ENCODE data around the gene CCDC148.

CCDC148 gene

DNA sequence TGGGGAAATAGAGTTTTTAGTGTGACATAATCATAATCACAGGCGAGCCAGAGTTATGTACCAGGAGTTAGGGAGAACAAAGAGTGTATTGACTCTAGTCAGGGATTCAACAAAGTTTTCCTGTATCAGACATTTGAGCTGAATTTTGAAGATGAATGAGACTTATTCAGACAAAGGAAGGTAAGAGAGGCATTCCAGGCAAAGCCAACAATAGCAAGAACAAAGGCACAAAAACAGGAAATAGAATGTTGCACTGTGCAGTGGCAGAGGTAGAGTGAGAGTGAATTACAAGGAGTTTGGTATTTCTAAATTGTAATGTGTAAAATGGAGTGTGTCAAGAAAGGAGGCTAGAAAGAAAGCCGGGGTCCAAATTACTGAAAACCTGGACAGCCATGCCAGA lies 156.2 kb downstream of the CCDC148 start:
- Histone ChIP-seq H3K27me3 (ENCODE audit: control insufficient read depth, insufficient read depth, low read length) (no peaks in the 10 kb centered on the region), H2AFZ (no peak overlapping the region), H3K4me2 (ENCODE audit: low read length) (no peak overlapping the region), H3K9me3 (ENCODE audit: control insufficient read depth, low read length) (no peaks in the 10 kb centered on the region), H3K4me1 (no peaks in the 10 kb centered on the region), H3K9ac (no peak overlapping the region), H3K79me2 (no peaks in the 10 kb centered on the region), H3K36me3 (ENCODE audit: control insufficient read depth, insufficient read depth, low read length) (no peaks in the 10 kb centered on the region), H3K4me3 (ENCODE audit: low read depth, low read length) (no peak overlapping the region), H3K27ac (no peak overlapping the region)
- TF ChIP-seq, protein P1, sequence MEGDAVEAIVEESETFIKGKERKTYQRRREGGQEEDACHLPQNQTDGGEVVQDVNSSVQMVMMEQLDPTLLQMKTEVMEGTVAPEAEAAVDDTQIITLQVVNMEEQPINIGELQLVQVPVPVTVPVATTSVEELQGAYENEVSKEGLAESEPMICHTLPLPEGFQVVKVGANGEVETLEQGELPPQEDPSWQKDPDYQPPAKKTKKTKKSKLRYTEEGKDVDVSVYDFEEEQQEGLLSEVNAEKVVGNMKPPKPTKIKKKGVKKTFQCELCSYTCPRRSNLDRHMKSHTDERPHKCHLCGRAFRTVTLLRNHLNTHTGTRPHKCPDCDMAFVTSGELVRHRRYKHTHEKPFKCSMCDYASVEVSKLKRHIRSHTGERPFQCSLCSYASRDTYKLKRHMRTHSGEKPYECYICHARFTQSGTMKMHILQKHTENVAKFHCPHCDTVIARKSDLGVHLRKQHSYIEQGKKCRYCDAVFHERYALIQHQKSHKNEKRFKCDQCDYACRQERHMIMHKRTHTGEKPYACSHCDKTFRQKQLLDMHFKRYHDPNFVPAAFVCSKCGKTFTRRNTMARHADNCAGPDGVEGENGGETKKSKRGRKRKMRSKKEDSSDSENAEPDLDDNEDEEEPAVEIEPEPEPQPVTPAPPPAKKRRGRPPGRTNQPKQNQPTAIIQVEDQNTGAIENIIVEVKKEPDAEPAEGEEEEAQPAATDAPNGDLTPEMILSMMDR (IDR thresholded peaks at IDR 0.05) = no peak

DNA sequence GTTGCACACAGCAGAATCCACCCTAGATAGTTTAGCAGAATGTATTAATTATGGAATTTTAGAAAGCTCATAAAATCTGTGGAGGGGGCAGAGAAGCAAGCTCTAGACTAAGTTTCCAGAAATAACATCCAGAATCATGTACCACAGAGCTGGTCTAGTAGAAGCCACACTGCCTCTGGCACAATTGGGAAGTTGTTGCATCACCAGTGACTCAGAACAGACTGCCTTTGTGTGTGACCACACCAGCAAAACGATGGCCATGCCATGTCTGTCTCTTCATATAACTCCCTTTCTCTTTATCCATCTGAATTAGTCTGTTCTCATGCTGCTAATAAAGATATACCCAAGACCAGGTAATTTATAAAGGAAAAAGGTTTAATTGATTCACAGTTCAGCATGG lies 158.9 kb downstream of the CCDC148 start:
- H3K4me1 ChIP-seq = no peaks in the 10 kb centered on the region
- H3K4me3 ChIP-seq (ENCODE audit: low read depth, low read length) = no peak overlapping the region
- H3K9me3 ChIP-seq (ENCODE audit: control insufficient read depth, low read length) = no peaks in the 10 kb centered on the region
- H3K27ac ChIP-seq = no peak overlapping the region
- H3K4me2 ChIP-seq (ENCODE audit: low read length) = no peak overlapping the region
- no peak overlapping the region for H2AFZ ChIP-seq
- H3K79me2 ChIP-seq = no peaks in the 10 kb centered on the region
- no peaks in the 10 kb centered on the region for H3K27me3 ChIP-seq (ENCODE audit: control insufficient read depth, insufficient read depth, low read length)
- no peaks in the 10 kb centered on the region for H3K36me3 ChIP-seq (ENCODE audit: control insufficient read depth, insufficient read depth, low read length)
- TF ChIP-seq, protein P1 (IDR thresholded peaks at IDR 0.05) = no peak
- no peak overlapping the region for H3K9ac ChIP-seq

DNA sequence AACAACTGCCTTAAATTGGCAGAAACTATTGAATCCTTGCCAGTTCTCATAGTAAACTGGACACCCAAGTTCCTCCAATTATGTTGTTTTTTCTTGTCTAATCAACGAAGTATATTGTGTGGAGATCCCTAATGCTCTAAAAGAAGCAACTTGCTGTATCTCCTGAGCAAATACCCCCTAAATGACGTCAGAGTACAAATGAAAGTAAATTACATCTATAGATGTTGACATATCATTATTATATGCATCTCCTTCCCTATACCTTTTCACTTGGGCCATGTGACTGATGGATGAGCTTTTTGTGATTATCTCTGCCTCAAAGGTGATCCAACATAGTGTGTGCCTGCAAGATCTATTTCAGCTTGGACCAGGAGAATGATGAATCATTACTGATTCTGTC lies 159.4 kb downstream of the CCDC148 start:
- no peaks in the 10 kb centered on the region for H3K27me3 ChIP-seq (ENCODE audit: control insufficient read depth, insufficient read depth, low read length)
- no peaks in the 10 kb centered on the region for H3K79me2 ChIP-seq
- no peak overlapping the region for H3K4me2 ChIP-seq (ENCODE audit: low read length)
- no peaks in the 10 kb centered on the region for H3K4me1 ChIP-seq
- no peak overlapping the region for H2AFZ ChIP-seq
- no peak overlapping the region for H3K27ac ChIP-seq
- H3K9me3 ChIP-seq (ENCODE audit: control insufficient read depth, low read length) = no peaks in the 10 kb centered on the region
- no peaks in the 10 kb centered on the region for H3K36me3 ChIP-seq (ENCODE audit: control insufficient read depth, insufficient read depth, low read length)
- H3K4me3 ChIP-seq (ENCODE audit: low read depth, low read length) = no peak overlapping the region
- TF ChIP-seq, protein P1 (IDR thresholded peaks at IDR 0.05) = no peak
- H3K9ac ChIP-seq = no peak overlapping the region

DNA sequence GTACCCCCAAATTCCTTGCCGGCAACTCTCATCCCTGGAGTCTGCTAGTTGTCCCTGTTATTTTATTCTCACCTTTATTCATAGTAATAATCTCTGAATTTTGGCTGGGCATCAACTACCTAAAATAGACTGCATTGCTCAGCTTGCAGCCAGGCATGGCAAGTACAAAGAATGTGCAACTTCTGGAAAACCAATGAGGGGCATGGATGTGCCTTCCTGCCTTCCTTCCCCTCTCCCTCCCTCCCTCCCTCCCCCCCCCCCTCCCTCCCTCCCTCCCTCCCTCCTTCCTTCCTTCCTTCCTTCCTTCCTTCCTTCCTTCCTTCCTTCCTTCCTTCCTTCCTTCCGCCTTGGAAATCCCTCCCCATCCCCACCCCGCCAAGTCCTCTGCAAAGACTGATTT lies 162.8 kb downstream of the CCDC148 start:
- no peaks in the 10 kb centered on the region for H3K36me3 ChIP-seq (ENCODE audit: control insufficient read depth, insufficient read depth, low read length)

More for the DNA sequence above, 162.8 kb downstream of the CCDC148 start:
- TF ChIP-seq, protein P1 (IDR thresholded peaks at IDR 0.05) = no peak
- Histone ChIP-seq H3K27me3 (ENCODE audit: control insufficient read depth, insufficient read depth, low read length) (no peaks in the 10 kb centered on the region), H3K4me1 (no peaks in the 10 kb centered on the region), H3K27ac (no peak overlapping the region), H2AFZ (no peak overlapping the region), H3K79me2 (no peaks in the 10 kb centered on the region), H3K4me2 (ENCODE audit: low read length) (no peak overlapping the region), H3K4me3 (ENCODE audit: low read depth, low read length) (no peak overlapping the region), H3K9me3 (ENCODE audit: control insufficient read depth, low read length) (no peaks in the 10 kb centered on the region), H3K9ac (no peak overlapping the region)

Measured in parathyroid adenoma (tissue), 2 donors.